CD14-positive monocyte (primary cell): ENCODE results near the gene NEDD4L. TPM values are rescaled to one million over a fixed set of nuclear protein-coding genes. Genes with fewer than 3 reads are reported as not detected.

Experiments
- DNase-seq, 3 donors: peaks; one replicate each; pipeline ENCODE4 v3.0.0-alpha.2; 2011 to 2022
- H2AFZ ChIP-seq: 2 replicates; pipeline ENCODE4 v1.6.0; 2012; ENCODE audit warnings: mild to moderate bottlenecking, low read depth, low read length, inconsistent platforms; ENCODE audit not compliant: insufficient read depth, poor library complexity, severe bottlenecking
- H3K27ac ChIP-seq, 2 donors: 1 replicate in 1 of 2; 2 replicates in 1 of 2; pipeline ENCODE4 v1.5.1; 2012 to 2013; ENCODE audit warnings: low read length in 2 of 2, control low read depth in 1 of 2, inconsistent platforms in 1 of 2, low read depth in 1 of 2, mild to moderate bottlenecking in 1 of 2
- H3K27me3 ChIP-seq, 2 donors: one replicate each; pipeline versions ENCODE4 v1.6.0 to v1.6.1; 2011 to 2013; ENCODE audit warnings: low read length in 2 of 2; ENCODE audit not compliant: control insufficient read depth in 2 of 2, insufficient read depth in 2 of 2
- H3K36me3 ChIP-seq, 2 donors: replicated peaks in 1 of 2; 1 replicate in 1 of 2; 2 replicates in 1 of 2; pipeline versions ENCODE4 v1.5.1 to v1.6.1; 2012 to 2013; ENCODE audit warnings: low read length in 2 of 2, control low read depth in 1 of 2, inconsistent platforms in 1 of 2, mild to moderate bottlenecking in 1 of 2; ENCODE audit not compliant: insufficient read depth in 2 of 2, control insufficient read depth in 1 of 2
- H3K4me1 ChIP-seq, 2 donors: 1 replicate in 1 of 2; 2 replicates in 1 of 2; pipeline versions ENCODE4 v1.5.1 to v1.6.1; 2012 to 2013; ENCODE audit warnings: low read length in 2 of 2, control low read depth in 1 of 2, inconsistent platforms in 1 of 2, mild to moderate bottlenecking in 1 of 2, moderate library complexity in 1 of 2; ENCODE audit not compliant: insufficient read depth in 2 of 2, control insufficient read depth in 1 of 2
- H3K4me2 ChIP-seq: replicated peaks from 2 replicates; pipeline ENCODE3; 2012; ENCODE audit warnings: low read length, moderate library complexity, mild to moderate bottlenecking; ENCODE audit not compliant: poor library complexity, severe bottlenecking; ENCODE audit errors: extremely low read depth
- H3K4me3 ChIP-seq, 3 experiments: fragments of 200-600 bp in 1 of 3; sonication (generic) in 1 of 3; replicated peaks in 1 of 3; 1 replicate in 2 of 3; 2 replicates in 1 of 3; pipeline ENCODE4 v1.5.1; 2011 to 2013; ENCODE audit warnings: low read length in 3 of 3, mild to moderate bottlenecking in 3 of 3, control low read depth in 2 of 3, low read depth in 2 of 3, inconsistent platforms in 1 of 3, moderate library complexity in 1 of 3
- H3K79me2 ChIP-seq: 2 replicates; pipeline ENCODE4 v1.6.0; 2012; ENCODE audit warnings: mild to moderate bottlenecking, control low read depth, inconsistent platforms, low read length, moderate library complexity; ENCODE audit not compliant: insufficient read depth
- H3K9ac ChIP-seq: 2 replicates; pipeline ENCODE4 v1.6.0; 2017; ENCODE audit warnings: low read length, mild to moderate bottlenecking; ENCODE audit not compliant: insufficient read depth, poor library complexity, severe bottlenecking
- H3K9me3 ChIP-seq, 2 donors: replicated peaks in 1 of 2; 1 replicate in 1 of 2; 2 replicates in 1 of 2; pipeline versions ENCODE4 v1.5.1 to v1.6.1; 2012 to 2013; ENCODE audit warnings: low read length in 2 of 2, control low read depth in 1 of 2; ENCODE audit not compliant: control insufficient read depth in 1 of 2, insufficient read depth in 1 of 2
- H4K20me1 ChIP-seq: 2 replicates; pipeline ENCODE4 v1.6.0; 2012; ENCODE audit warnings: mild to moderate bottlenecking, low read length, control low read depth, moderate library complexity; ENCODE audit not compliant: insufficient read depth
- H3K27ac Mint-ChIP-seq, 7 donors: one replicate each; pipeline ENCODE4 v1.8.0; 2020; ENCODE audit warnings: mild to moderate bottlenecking in 7 of 7, mixed read lengths in 7 of 7, moderate library complexity in 6 of 7, inconsistent platforms in 2 of 7
- H3K27me3 Mint-ChIP-seq, 3 donors: one replicate each; pipeline ENCODE4 v1.8.0; 2021 to 2022; ENCODE audit warnings: low read depth in 3 of 3, mild to moderate bottlenecking in 3 of 3, mixed read lengths in 3 of 3, moderate library complexity in 3 of 3, inconsistent platforms in 1 of 3
- H3K36me3 Mint-ChIP-seq, 2 donors: one replicate each; pipeline ENCODE4 v1.8.0; 2020; ENCODE audit warnings: mixed read lengths in 2 of 2, inconsistent platforms in 1 of 2, mild to moderate bottlenecking in 1 of 2
- H3K4me1 Mint-ChIP-seq: one replicate; pipeline ENCODE4 v1.8.0; 2020; ENCODE audit warnings: mild to moderate bottlenecking, mixed read lengths
- H3K4me3 Mint-ChIP-seq, 2 donors: one replicate each; pipeline ENCODE4 v1.8.0; 2020; ENCODE audit warnings: mild to moderate bottlenecking in 2 of 2, mixed read lengths in 2 of 2, moderate library complexity in 1 of 2
- H3K9me3 Mint-ChIP-seq, 7 donors: one replicate each; pipeline ENCODE4 v1.8.0; 2020 to 2022; ENCODE audit warnings: mixed read lengths in 7 of 7, mild to moderate bottlenecking in 6 of 7, moderate library complexity in 6 of 7, inconsistent platforms in 2 of 7
- WGBS: methylation state at CpG from one replicate; pipeline ENCODE4 v1.1.5; 2013; ENCODE audit warnings: missing lambda C conversion rate; ENCODE audit not compliant: insufficient coverage; 5-methylcytosine and 5-hydroxymethylcytosine counted together
- intact Hi-C, 2 donors: fragments of 100-400 bp; cut with micrococcal nuclease; formaldehyde crosslinking; loops; one replicate each; pipeline versions ENCODE4 v1.15.0 to v1.15.1; 2023
- polyA plus RNA-seq, 3 donors: library from polyadenylated mRNA; depleted of rRNA in 1 of 3; unstranded in 2 of 3; stranded (reverse) in 1 of 3; fragments of 300-500 nt in 2 of 3; fragments of >200 nt in 1 of 3; fragmentation: Illumina TruSeq in 2 of 3; gene quantifications; 1 replicate in 2 of 3; 2 replicates in 1 of 3; pipeline ENCODE4 v1.2.3, GENCODE V29; 2012 to 2021
- TF ChIP-seq, protein P1 (sequence below): fragments of 200-600 bp; IDR thresholded peaks from one replicate; pipeline ENCODE4 v1.8.0; 2022; ENCODE audit warnings: antibody characterized with exemption, mild to moderate bottlenecking

The NEDD4L gene
- polyA plus RNA-seq, 3 donors: 2.5 to 5.2 (median 4.5) TPM

DNA sequence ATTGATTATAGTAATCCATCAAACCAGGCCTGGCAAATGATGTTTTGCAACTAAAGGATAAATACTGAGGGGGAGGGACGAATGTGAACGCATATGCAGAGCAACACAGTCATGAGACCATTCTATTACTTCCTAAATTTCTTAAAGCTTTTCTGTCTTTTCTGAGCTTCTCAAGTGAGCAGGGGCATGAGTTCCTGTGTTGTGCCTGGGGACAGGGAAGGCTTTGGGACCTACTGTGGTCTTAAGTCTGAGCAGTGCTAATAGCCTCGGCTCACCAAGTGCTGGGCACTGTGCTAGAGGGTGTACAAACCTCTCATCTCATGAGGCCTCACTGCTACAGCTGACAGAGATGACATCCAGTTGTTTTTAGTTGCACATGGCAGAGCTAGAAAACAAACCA is 182.4 kb downstream of the NEDD4L start:
- H2AFZ ChIP-seq: no peak overlapping the region
- H3K27me3 ChIP-seq: peaks cover 6 to 23% of the 10 kb centered on the region in 2 donors
- intact Hi-C loops: loop anchor here (10.0 kb wide), 2 partner anchors 78 to 88 kb away; no protein-coding TSS in a partner anchor
- no peak overlapping the region for H3K4me2 ChIP-seq
- no peaks in the 10 kb centered on the region for H3K9me3 ChIP-seq
- H3K36me3 Mint-ChIP-seq: no peaks in the 10 kb centered on the region
- H3K27ac ChIP-seq: peak overlapping the region in 1 of 2 donors; percentile 24
- H3K27ac Mint-ChIP-seq: peak overlapping the region in 3 of 7 donors; percentile 65 to 85 (median 79)
- 38% methylated on average over 1 of the region's 3 CpGs for WGBS
- H3K9ac ChIP-seq: no peak overlapping the region
- no peaks in the 10 kb centered on the region for H4K20me1 ChIP-seq
- no peak overlapping the region for H3K4me3 ChIP-seq
- H3K4me3 Mint-ChIP-seq: peak overlapping the region in 1 of 2 donors; percentile 46
- H3K9me3 Mint-ChIP-seq: no peaks in the 10 kb centered on the region
- no peaks in the 10 kb centered on the region for H3K36me3 ChIP-seq
- H3K4me1 ChIP-seq: peaks cover 3 to 14% of the 10 kb centered on the region in 2 donors
- DNase-seq: peak in 1 of 3 donors; percentile 12
- H3K27me3 Mint-ChIP-seq: peaks cover 18 to 35% (median 30%) of the 10 kb centered on the region in 3 donors
- H3K4me1 Mint-ChIP-seq: peaks cover 30% of the 10 kb centered on the region
- TF ChIP-seq, protein P1, sequence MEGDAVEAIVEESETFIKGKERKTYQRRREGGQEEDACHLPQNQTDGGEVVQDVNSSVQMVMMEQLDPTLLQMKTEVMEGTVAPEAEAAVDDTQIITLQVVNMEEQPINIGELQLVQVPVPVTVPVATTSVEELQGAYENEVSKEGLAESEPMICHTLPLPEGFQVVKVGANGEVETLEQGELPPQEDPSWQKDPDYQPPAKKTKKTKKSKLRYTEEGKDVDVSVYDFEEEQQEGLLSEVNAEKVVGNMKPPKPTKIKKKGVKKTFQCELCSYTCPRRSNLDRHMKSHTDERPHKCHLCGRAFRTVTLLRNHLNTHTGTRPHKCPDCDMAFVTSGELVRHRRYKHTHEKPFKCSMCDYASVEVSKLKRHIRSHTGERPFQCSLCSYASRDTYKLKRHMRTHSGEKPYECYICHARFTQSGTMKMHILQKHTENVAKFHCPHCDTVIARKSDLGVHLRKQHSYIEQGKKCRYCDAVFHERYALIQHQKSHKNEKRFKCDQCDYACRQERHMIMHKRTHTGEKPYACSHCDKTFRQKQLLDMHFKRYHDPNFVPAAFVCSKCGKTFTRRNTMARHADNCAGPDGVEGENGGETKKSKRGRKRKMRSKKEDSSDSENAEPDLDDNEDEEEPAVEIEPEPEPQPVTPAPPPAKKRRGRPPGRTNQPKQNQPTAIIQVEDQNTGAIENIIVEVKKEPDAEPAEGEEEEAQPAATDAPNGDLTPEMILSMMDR: no peak
- H3K79me2 ChIP-seq: no peaks in the 10 kb centered on the region

DNA sequence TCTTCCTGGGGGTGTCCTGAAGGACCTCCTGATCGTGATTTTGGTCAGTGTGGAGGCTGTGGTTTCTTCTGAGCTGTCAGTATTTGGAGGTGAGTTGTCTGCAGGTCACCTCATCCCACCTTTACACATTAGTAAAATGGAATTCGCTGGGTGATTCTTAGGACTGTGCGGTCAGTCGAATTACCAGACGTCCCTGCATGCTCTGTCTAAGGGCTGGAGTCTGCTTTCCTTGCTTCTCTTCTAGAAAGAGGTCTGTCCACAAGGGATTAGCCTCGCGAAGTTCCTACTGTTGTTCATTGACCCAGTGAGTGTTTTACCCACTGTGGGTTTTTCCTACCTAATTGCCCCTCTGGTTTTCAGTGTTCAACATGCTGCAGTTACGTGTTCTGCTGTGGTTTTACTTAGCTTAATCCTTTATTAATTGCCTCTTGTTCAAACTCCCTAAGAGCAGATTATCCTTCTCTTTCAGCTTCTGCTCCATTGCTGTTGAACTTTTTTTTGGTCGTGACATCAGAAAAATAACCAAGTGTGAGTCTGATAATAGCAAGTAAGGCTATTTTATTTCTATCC is 183.4 kb downstream of the NEDD4L start:
- H3K4me3 ChIP-seq: no peak overlapping the region
- H3K9ac ChIP-seq: no peak overlapping the region
- no peak overlapping the region for H3K4me2 ChIP-seq
- no peaks in the 10 kb centered on the region for H3K36me3 ChIP-seq
- H3K36me3 Mint-ChIP-seq: no peaks in the 10 kb centered on the region
- H3K4me1 ChIP-seq: peaks cover 3 to 10% of the 10 kb centered on the region in 2 donors
- no peak overlapping the region for H3K27ac ChIP-seq
- H3K27me3 Mint-ChIP-seq: peaks cover 20 to 32% (median 30%) of the 10 kb centered on the region in 3 donors
- intact Hi-C loops: loop anchor here (10.0 kb wide), 2 partner anchors 77 to 87 kb away; no protein-coding TSS in a partner anchor
- H3K4me1 Mint-ChIP-seq: peaks cover 25% of the 10 kb centered on the region
- H2AFZ ChIP-seq: no peak overlapping the region
- peak overlapping the region in 1 of 2 donors; percentile 19 for H3K4me3 Mint-ChIP-seq
- H3K9me3 ChIP-seq: no peaks in the 10 kb centered on the region
- no peak for DNase-seq
- H4K20me1 ChIP-seq: no peaks in the 10 kb centered on the region
- no peaks in the 10 kb centered on the region for H3K9me3 Mint-ChIP-seq
- WGBS: 92% methylated on average over 7 of the region's 9 CpGs
- no peaks in the 10 kb centered on the region for H3K79me2 ChIP-seq
- H3K27ac Mint-ChIP-seq: no peak overlapping the region
- H3K27me3 ChIP-seq: peaks cover 2 to 13% of the 10 kb centered on the region in 2 donors
- TF ChIP-seq, protein P1: no peak
